ENCODE results near the gene SLC2A5.

The SLC2A5 gene

DNA sequence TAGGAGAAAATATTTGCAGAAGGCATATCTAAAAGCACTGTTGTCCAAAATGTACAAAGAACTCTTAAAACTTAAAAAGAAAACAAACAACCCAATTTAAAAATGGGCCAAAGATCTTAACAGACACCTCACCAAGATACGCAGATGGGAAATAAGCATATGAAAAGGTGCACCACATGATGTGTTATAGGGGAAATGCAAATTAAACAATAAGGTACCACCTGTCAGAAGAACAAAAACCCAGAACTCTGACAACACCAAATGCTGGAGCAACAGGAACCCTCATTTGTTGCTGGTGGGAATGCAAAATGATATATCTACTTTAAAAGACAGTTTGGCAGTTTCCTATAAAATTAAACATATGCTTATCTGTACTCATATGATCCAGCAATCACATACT is 18.1 kb downstream of the SLC2A5 start:
- H3K4me2 ChIP-seq (ENCODE audit: low read length), result no peak overlapping the region
- no peaks in the 10 kb centered on the region for H3K79me2 ChIP-seq (ENCODE audit: control insufficient read depth, insufficient read depth, low read length, poor library complexity)
- H3K4me3 ChIP-seq (ENCODE audit: low read depth, low read length), result no peak overlapping the region
- H4K12ac ChIP-seq (ENCODE audit: low read depth, low read length), result no peak overlapping the region
- H3K79me1 ChIP-seq (ENCODE audit: low read length), result no peaks in the 10 kb centered on the region
- DNase-seq, result no peak
- no peak overlapping the region for H4K8ac ChIP-seq (ENCODE audit: low read depth, low read length)
- no peak overlapping the region for H2BK120ac ChIP-seq (ENCODE audit: insufficient read depth, low read length, poor library complexity)
- H2AK5ac ChIP-seq (ENCODE audit: low read length), result no peak overlapping the region
- no peaks in the 10 kb centered on the region for H3K36me3 ChIP-seq (ENCODE audit: control insufficient read depth in 1 of 2, insufficient read depth in 2 of 2, low read length in 2 of 2)
- no peak overlapping the region for H3K14ac ChIP-seq (ENCODE audit: low read length)
- H3K18ac ChIP-seq (ENCODE audit: low read length), result no peak overlapping the region
- no CpG with 5 or more reads among the region's 1 CpG for WGBS (ENCODE audit: extremely low coverage, insufficient coverage, insufficient read length)
- no peaks in the 10 kb centered on the region for H3K4me1 ChIP-seq (ENCODE audit: control insufficient read depth in 1 of 2, insufficient read depth in 2 of 2, low read length in 2 of 2)
- H3K23ac ChIP-seq (ENCODE audit: low read length), result no peak overlapping the region
- H4K91ac ChIP-seq (ENCODE audit: low read depth, low read length), result no peak overlapping the region
- H3K27ac ChIP-seq (ENCODE audit: low read depth, low read length), result no peak overlapping the region
- no peaks in the 10 kb centered on the region for H3K9me3 ChIP-seq (ENCODE audit: insufficient read depth, low read depth, low read length)
- H3K9ac ChIP-seq (ENCODE audit: low read length), result no peak overlapping the region
- H2BK12ac ChIP-seq (ENCODE audit: low read length), result no peak overlapping the region
- no peaks in the 10 kb centered on the region for H3K27me3 ChIP-seq (ENCODE audit: insufficient read depth, low read length)
- H3K4ac ChIP-seq (ENCODE audit: low read depth, low read length), result no peak overlapping the region
- no peak overlapping the region for H2AFZ ChIP-seq (ENCODE audit: insufficient read depth, low read length, poor library complexity)
- no peak overlapping the region for H2BK5ac ChIP-seq (ENCODE audit: low read depth, low read length, poor library complexity)

DNA sequence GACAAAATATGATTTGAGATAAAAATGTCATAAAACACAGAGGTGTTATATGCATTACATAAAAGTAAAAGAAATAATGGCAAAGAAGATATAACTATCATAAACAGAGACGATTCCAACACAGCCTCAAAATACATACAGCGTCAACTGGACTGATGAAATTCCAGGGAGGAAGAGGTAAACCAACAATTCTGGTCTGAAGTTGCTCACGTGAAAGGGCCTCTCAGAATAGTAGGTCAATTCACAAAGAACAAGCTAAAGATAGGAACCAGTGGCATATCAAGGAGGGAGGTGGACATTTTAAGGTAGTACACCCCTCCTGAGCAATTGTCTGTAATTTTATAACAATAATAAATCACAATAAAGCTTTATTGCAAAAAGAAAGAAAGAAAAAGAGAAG is 18.6 kb downstream of the SLC2A5 start:
- no peak overlapping the region for H4K91ac ChIP-seq (ENCODE audit: low read depth, low read length)
- H3K18ac ChIP-seq (ENCODE audit: low read length), result no peak overlapping the region
- H3K14ac ChIP-seq (ENCODE audit: low read length), result no peak overlapping the region
- no peak overlapping the region for H3K27ac ChIP-seq (ENCODE audit: low read depth, low read length)
- H2AFZ ChIP-seq (ENCODE audit: insufficient read depth, low read length, poor library complexity), result no peak overlapping the region
- no peak overlapping the region for H2BK120ac ChIP-seq (ENCODE audit: insufficient read depth, low read length, poor library complexity)
- no peak overlapping the region for H3K9ac ChIP-seq (ENCODE audit: low read length)
- H3K23ac ChIP-seq (ENCODE audit: low read length), result no peak overlapping the region
- DNase-seq, result no peak
- no peaks in the 10 kb centered on the region for H3K9me3 ChIP-seq (ENCODE audit: insufficient read depth, low read depth, low read length)
- H3K27me3 ChIP-seq (ENCODE audit: insufficient read depth, low read length), result no peaks in the 10 kb centered on the region
- no peak overlapping the region for H2BK5ac ChIP-seq (ENCODE audit: low read depth, low read length, poor library complexity)
- H3K79me1 ChIP-seq (ENCODE audit: low read length), result no peaks in the 10 kb centered on the region
- H4K12ac ChIP-seq (ENCODE audit: low read depth, low read length), result no peak overlapping the region
- H3K4me3 ChIP-seq (ENCODE audit: low read depth, low read length), result no peak overlapping the region
- no peak overlapping the region for H4K8ac ChIP-seq (ENCODE audit: low read depth, low read length)
- H3K36me3 ChIP-seq (ENCODE audit: control insufficient read depth in 1 of 2, insufficient read depth in 2 of 2, low read length in 2 of 2), result no peaks in the 10 kb centered on the region
- H3K4ac ChIP-seq (ENCODE audit: low read depth, low read length), result no peak overlapping the region
- H3K79me2 ChIP-seq (ENCODE audit: control insufficient read depth, insufficient read depth, low read length, poor library complexity), result no peaks in the 10 kb centered on the region
- H3K4me2 ChIP-seq (ENCODE audit: low read length), result no peak overlapping the region
- H3K4me1 ChIP-seq (ENCODE audit: control insufficient read depth in 1 of 2, insufficient read depth in 2 of 2, low read length in 2 of 2), result no peaks in the 10 kb centered on the region
- no peak overlapping the region for H2AK5ac ChIP-seq (ENCODE audit: low read length)
- WGBS (ENCODE audit: extremely low coverage, insufficient coverage, insufficient read length), result no CpG with 5 or more reads among the region's 3 CpGs
- H2BK12ac ChIP-seq (ENCODE audit: low read length), result no peak overlapping the region

DNA sequence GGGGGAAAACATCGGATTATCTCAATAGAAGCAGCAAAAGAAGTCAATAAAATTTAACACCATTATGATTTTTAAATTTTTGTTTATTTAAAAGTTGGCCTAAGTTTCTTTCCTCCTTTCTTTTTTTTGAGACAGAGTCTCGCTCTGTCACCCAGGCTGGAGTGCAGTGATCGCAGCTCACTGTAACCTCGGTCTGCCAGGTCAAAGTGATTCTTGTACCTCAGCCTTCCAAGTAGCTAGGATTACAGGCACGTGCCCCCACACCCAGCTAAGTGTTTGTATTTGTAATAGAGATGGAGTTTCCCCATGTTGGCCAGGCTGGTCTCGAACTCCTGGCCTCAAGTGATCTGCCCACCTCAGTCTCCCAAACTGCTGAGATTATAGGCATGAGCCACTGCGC is 20.9 kb downstream of the SLC2A5 start:
- no peak overlapping the region for H3K4me3 ChIP-seq (ENCODE audit: low read depth, low read length)
- no peaks in the 10 kb centered on the region for H3K79me1 ChIP-seq (ENCODE audit: low read length)
- DNase-seq, result no peak
- no peak overlapping the region for H2BK120ac ChIP-seq (ENCODE audit: insufficient read depth, low read length, poor library complexity)
- no peak overlapping the region for H4K91ac ChIP-seq (ENCODE audit: low read depth, low read length)
- H3K27me3 ChIP-seq (ENCODE audit: insufficient read depth, low read length), result no peaks in the 10 kb centered on the region
- no peak overlapping the region for H3K4ac ChIP-seq (ENCODE audit: low read depth, low read length)
- H3K4me1 ChIP-seq (ENCODE audit: control insufficient read depth in 1 of 2, insufficient read depth in 2 of 2, low read length in 2 of 2), result no peaks in the 10 kb centered on the region
- WGBS (ENCODE audit: extremely low coverage, insufficient coverage, insufficient read length), result no CpG with 5 or more reads among the region's 7 CpGs
- H2AFZ ChIP-seq (ENCODE audit: insufficient read depth, low read length, poor library complexity), result no peak overlapping the region
- H3K79me2 ChIP-seq (ENCODE audit: control insufficient read depth, insufficient read depth, low read length, poor library complexity), result no peaks in the 10 kb centered on the region
- no peak overlapping the region for H2BK12ac ChIP-seq (ENCODE audit: low read length)
- no peaks in the 10 kb centered on the region for H3K36me3 ChIP-seq (ENCODE audit: control insufficient read depth in 1 of 2, insufficient read depth in 2 of 2, low read length in 2 of 2)
- H3K14ac ChIP-seq (ENCODE audit: low read length), result no peak overlapping the region
- H4K8ac ChIP-seq (ENCODE audit: low read depth, low read length), result no peak overlapping the region
- H3K9me3 ChIP-seq (ENCODE audit: insufficient read depth, low read depth, low read length), result no peaks in the 10 kb centered on the region
- no peak overlapping the region for H3K9ac ChIP-seq (ENCODE audit: low read length)
- no peak overlapping the region for H2AK5ac ChIP-seq (ENCODE audit: low read length)
- H3K27ac ChIP-seq (ENCODE audit: low read depth, low read length), result no peak overlapping the region
- no peak overlapping the region for H2BK5ac ChIP-seq (ENCODE audit: low read depth, low read length, poor library complexity)
- no peak overlapping the region for H3K4me2 ChIP-seq (ENCODE audit: low read length)
- no peak overlapping the region for H3K23ac ChIP-seq (ENCODE audit: low read length)
- H4K12ac ChIP-seq (ENCODE audit: low read depth, low read length), result no peak overlapping the region
- H3K18ac ChIP-seq (ENCODE audit: low read length), result no peak overlapping the region

DNA sequence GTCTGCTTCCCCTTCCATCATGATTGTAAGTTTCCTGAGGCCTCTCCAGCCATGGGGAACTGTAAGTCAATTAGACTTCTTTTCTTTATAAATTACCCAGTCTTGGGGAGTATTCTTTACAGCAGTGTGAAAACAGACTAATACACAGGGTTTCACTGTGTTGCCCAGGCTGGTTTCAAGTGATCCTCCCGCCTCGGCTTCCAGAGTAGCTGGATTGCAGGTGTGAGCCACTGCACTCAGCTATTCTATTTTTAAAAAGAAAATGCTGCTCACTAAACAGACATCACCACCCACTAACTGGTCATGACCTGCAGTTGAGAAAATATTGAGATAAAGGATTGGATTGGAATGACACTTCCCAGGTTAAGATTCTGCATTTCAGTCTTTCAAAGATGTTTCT is 22.4 kb downstream of the SLC2A5 start:
- no peak overlapping the region for H2BK5ac ChIP-seq (ENCODE audit: low read depth, low read length, poor library complexity)
- H3K18ac ChIP-seq (ENCODE audit: low read length), result no peak overlapping the region
- no peak overlapping the region for H3K4me2 ChIP-seq (ENCODE audit: low read length)
- H2BK120ac ChIP-seq (ENCODE audit: insufficient read depth, low read length, poor library complexity), result no peak overlapping the region
- H4K12ac ChIP-seq (ENCODE audit: low read depth, low read length), result no peak overlapping the region
- H3K9ac ChIP-seq (ENCODE audit: low read length), result no peak overlapping the region
- no peak overlapping the region for H2BK12ac ChIP-seq (ENCODE audit: low read length)
- WGBS (ENCODE audit: extremely low coverage, insufficient coverage, insufficient read length), result no CpG with 5 or more reads among the region's 2 CpGs
- H4K8ac ChIP-seq (ENCODE audit: low read depth, low read length), result no peak overlapping the region
- H3K4me1 ChIP-seq (ENCODE audit: control insufficient read depth in 1 of 2, insufficient read depth in 2 of 2, low read length in 2 of 2), result no peaks in the 10 kb centered on the region
- no peak overlapping the region for H3K14ac ChIP-seq (ENCODE audit: low read length)
- H2AFZ ChIP-seq (ENCODE audit: insufficient read depth, low read length, poor library complexity), result no peak overlapping the region
- no peaks in the 10 kb centered on the region for H3K36me3 ChIP-seq (ENCODE audit: control insufficient read depth in 1 of 2, insufficient read depth in 2 of 2, low read length in 2 of 2)
- H3K27ac ChIP-seq (ENCODE audit: low read depth, low read length), result no peak overlapping the region
- H3K9me3 ChIP-seq (ENCODE audit: insufficient read depth, low read depth, low read length), result no peaks in the 10 kb centered on the region
- no peak overlapping the region for H2AK5ac ChIP-seq (ENCODE audit: low read length)
- no peak overlapping the region for H3K4me3 ChIP-seq (ENCODE audit: low read depth, low read length)
- H3K23ac ChIP-seq (ENCODE audit: low read length), result no peak overlapping the region
- H3K4ac ChIP-seq (ENCODE audit: low read depth, low read length), result no peak overlapping the region
- no peaks in the 10 kb centered on the region for H3K79me1 ChIP-seq (ENCODE audit: low read length)
- H4K91ac ChIP-seq (ENCODE audit: low read depth, low read length), result no peak overlapping the region
- DNase-seq, result no peak
- no peaks in the 10 kb centered on the region for H3K79me2 ChIP-seq (ENCODE audit: control insufficient read depth, insufficient read depth, low read length, poor library complexity)
- no peaks in the 10 kb centered on the region for H3K27me3 ChIP-seq (ENCODE audit: insufficient read depth, low read length)
